HepG2 (cell line): ENCODE measurements around the gene ATAD3C. TPM values are rescaled to one million over a fixed set of nuclear protein-coding genes. Genes with fewer than 3 reads are reported as not detected.

Experiments
- E2F5 ChIP-seq: sonication (generic); formaldehyde crosslinking; conservative IDR thresholded peaks from 2 replicates; pipeline ENCODE4 v1.4.0; 2020; ENCODE audit warnings: missing genetic modification reagents
- EEA1 ChIP-seq: sonication (generic); formaldehyde crosslinking; IDR thresholded peaks from 2 replicates; pipeline ENCODE4 v1.5.1; 2020; ENCODE audit warnings: mild to moderate bottlenecking, missing genetic modification reagents, borderline replicate concordance
- PCBP1 ChIP-seq: fragments of 200-400 bp; formaldehyde crosslinking; IDR thresholded peaks from 2 replicates; pipeline ENCODE4 v1.6.1; 2017; ENCODE audit warnings: mild to moderate bottlenecking, low read depth, low read length, borderline replicate concordance
- PHB2 ChIP-seq: fragments of 450-650 bp; IDR thresholded peaks from 2 replicates; pipeline ENCODE4 v1.6.1; 2018; ENCODE audit not compliant: partially characterized antibody
- PHF21A ChIP-seq: sonication (generic); formaldehyde crosslinking; IDR thresholded peaks from 2 replicates; pipeline ENCODE4 v1.5.0; 2020; ENCODE audit warnings: mild to moderate bottlenecking, missing genetic modification reagents
- TERF1 ChIP-seq: sonication (generic); formaldehyde crosslinking; IDR thresholded peaks from 2 replicates; pipeline ENCODE4 v1.8.0; 2022; ENCODE audit warnings: mild to moderate bottlenecking, missing genetic modification reagents, moderate library complexity
- ZBED4 ChIP-seq: sonication (generic); formaldehyde crosslinking; IDR thresholded peaks from 2 replicates; pipeline ENCODE4 v1.4.0; 2020; ENCODE audit warnings: missing genetic modification reagents, borderline replicate concordance
- ZFP36L2 ChIP-seq: sonication (generic); formaldehyde crosslinking; IDR thresholded peaks from 2 replicates; pipeline ENCODE4 v1.4.0; 2020; ENCODE audit warnings: missing genetic modification reagents
- ZNF101 ChIP-seq: sonication (generic); formaldehyde crosslinking; IDR thresholded peaks from 2 replicates; pipeline ENCODE4 v1.4.0; 2020; ENCODE audit warnings: mild to moderate bottlenecking, low read depth, missing genetic modification reagents, borderline replicate concordance
- ZNF430 ChIP-seq: sonication (generic); formaldehyde crosslinking; IDR thresholded peaks from 2 replicates; pipeline ENCODE4 v1.9.0; 2021; ENCODE audit warnings: mild to moderate bottlenecking, missing genetic modification reagents
- ZNF484 ChIP-seq: sonication (generic); formaldehyde crosslinking; IDR thresholded peaks from 2 replicates; pipeline ENCODE4 v1.5.1; 2020; ENCODE audit warnings: mild to moderate bottlenecking, low read depth, missing genetic modification reagents, borderline replicate concordance
- ZSCAN30 ChIP-seq: sonication (generic); formaldehyde crosslinking; IDR thresholded peaks from 2 replicates; pipeline ENCODE4 v1.5.0; 2020; ENCODE audit warnings: mild to moderate bottlenecking, missing genetic modification reagents
- polyA plus RNA-seq, 8 experiments: library from polyadenylated mRNA; depleted of rRNA in 3 of 8; stranded (reverse) in 7 of 8; unstranded in 1 of 8; fragments of >200 nt; fragmentation: Illumina TruSeq in 4 of 8; extraction: Trizol in 4 of 8; gene quantifications; 2 replicates each; pipeline versions ENCODE4 v1.2.1 to v1.2.3, GENCODE V29; 2011 to 2016; ENCODE audit warnings: low read depth in 4 of 8, missing spikeins in 1 of 8, mixed read lengths in 1 of 8; ENCODE audit not compliant: insufficient read depth in 1 of 8
- total RNA-seq, 5 experiments: library from RNA; depleted of rRNA; stranded (reverse); fragments of >200 nt; fragmentation: Illumina TruSeq; extraction: Trizol; gene quantifications; 2 replicates each; pipeline ENCODE4 v1.2.3, GENCODE V29; 2016; ENCODE audit warnings: low read depth in 1 of 5
- TF ChIP-seq, protein P1 (sequence below): sonication (generic); formaldehyde crosslinking; IDR thresholded peaks from 2 replicates; pipeline ENCODE4 v1.5.0; 2020; ENCODE audit warnings: mild to moderate bottlenecking, missing genetic modification reagents
- TF ChIP-seq, protein P2 (sequence below): sonication (generic); formaldehyde crosslinking; IDR thresholded peaks from 2 replicates; pipeline ENCODE4 v1.8.1; 2022; ENCODE audit warnings: low read depth, mild to moderate bottlenecking, missing genetic modification reagents
- TF ChIP-seq, protein P3 (sequence below): sonication (generic); formaldehyde crosslinking; IDR thresholded peaks from 2 replicates; pipeline ENCODE4 v1.4.0; 2020; ENCODE audit warnings: missing genetic modification reagents

Gene ATAD3C
- total and polyA plus RNA-seq, 2 of the 13 experiments (the other 11 are each of a cell fraction or from before 2014, with no cell fraction given), result 2.4 to 3.2 TPM

DNA sequence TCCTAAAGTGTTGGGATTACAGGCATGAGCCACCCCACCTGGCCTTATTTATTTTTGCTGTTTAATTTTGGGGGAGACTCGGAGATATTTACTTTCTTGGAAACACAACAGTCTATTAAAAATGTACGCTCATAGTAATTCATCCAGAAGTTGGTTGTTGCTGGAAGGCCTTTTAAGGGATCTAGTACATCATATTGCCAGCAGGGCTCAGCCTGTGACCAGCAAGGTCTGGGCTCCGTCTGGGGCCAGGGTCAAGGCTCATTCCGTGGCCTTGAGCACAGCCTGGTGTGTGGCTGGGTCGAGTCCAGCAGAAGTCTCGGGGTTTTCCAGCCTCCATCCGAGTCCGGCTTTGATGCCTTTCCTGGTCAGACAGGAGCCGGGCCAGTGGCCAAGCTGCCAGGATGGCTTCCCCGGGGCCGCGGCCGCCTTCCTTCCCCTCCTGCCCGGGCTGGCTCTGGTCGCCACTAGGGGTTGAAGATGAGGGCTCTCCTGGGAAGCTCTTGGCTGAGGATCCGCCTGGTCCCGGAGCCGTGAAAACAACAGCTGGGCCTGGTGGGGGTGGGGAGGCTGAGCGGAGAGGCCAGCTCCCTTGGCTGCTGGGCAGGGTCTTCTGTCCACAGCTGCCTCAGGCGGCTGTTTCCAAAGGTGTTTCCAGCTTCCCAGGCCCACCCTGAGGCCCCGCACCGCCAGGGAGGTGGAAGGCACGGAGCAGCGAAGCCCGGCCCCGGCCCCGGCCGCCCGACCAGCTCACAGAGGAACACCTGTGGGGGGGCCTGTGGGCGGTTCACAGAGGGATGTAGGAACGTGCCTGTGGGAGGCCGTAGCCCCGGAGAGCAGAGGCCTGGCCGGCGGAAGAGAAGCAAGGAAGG is 19.1 kb upstream of the ATAD3C start (continued):
- TF ChIP-seq ZSCAN30 (CRISPR knock-in tag), result no peak; the same call in 1 of the 2 replicates
- TF ChIP-seq PHF21A (CRISPR knock-in tag), result no peak; the same call in 1 of the 2 replicates
- TF ChIP-seq, protein P1, sequence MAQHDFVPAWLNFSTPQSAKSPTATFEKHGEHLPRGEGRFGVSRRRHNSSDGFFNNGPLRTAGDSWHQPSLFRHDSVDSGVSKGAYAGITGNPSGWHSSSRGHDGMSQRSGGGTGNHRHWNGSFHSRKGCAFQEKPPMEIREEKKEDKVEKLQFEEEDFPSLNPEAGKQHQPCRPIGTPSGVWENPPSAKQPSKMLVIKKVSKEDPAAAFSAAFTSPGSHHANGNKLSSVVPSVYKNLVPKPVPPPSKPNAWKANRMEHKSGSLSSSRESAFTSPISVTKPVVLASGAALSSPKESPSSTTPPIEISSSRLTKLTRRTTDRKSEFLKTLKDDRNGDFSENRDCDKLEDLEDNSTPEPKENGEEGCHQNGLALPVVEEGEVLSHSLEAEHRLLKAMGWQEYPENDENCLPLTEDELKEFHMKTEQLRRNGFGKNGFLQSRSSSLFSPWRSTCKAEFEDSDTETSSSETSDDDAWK (CRISPR knock-in tag), result no peak
- TF ChIP-seq EEA1 (CRISPR knock-in tag), result no peak
- TF ChIP-seq ZFP36L2 (CRISPR knock-in tag), result no peak
- TF ChIP-seq, protein P2, sequence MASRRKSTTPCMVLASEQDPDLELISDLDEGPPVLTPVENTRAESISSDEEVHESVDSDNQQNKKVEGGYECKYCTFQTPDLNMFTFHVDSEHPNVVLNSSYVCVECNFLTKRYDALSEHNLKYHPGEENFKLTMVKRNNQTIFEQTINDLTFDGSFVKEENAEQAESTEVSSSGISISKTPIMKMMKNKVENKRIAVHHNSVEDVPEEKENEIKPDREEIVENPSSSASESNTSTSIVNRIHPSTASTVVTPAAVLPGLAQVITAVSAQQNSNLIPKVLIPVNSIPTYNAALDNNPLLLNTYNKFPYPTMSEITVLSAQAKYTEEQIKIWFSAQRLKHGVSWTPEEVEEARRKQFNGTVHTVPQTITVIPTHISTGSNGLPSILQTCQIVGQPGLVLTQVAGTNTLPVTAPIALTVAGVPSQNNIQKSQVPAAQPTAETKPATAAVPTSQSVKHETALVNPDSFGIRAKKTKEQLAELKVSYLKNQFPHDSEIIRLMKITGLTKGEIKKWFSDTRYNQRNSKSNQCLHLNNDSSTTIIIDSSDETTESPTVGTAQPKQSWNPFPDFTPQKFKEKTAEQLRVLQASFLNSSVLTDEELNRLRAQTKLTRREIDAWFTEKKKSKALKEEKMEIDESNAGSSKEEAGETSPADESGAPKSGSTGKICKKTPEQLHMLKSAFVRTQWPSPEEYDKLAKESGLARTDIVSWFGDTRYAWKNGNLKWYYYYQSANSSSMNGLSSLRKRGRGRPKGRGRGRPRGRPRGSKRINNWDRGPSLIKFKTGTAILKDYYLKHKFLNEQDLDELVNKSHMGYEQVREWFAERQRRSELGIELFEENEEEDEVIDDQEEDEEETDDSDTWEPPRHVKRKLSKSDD (CRISPR knock-in tag), result no peak
- no peak for TF ChIP-seq ZNF430 (CRISPR knock-in tag)
- no peak for TF ChIP-seq TERF1 (CRISPR knock-in tag)
- TF ChIP-seq, protein P3, sequence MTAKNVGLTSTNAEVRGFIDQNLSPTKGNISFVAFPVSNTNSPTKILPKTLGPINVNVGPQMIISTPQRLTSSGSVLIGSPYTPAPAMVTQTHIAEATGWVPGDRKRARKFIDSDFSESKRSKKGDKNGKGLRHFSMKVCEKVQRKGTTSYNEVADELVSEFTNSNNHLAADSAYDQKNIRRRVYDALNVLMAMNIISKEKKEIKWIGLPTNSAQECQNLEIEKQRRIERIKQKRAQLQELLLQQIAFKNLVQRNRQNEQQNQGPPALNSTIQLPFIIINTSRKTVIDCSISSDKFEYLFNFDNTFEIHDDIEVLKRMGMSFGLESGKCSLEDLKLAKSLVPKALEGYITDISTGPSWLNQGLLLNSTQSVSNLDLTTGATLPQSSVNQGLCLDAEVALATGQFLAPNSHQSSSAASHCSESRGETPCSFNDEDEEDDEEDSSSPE (CRISPR knock-in tag), result no peak
- TF ChIP-seq ZBED4 (CRISPR knock-in tag), result 0 out of 2 replicates have a peak, but pooled peaks have one; percentile 26
- no peak for TF ChIP-seq PHB2
- no peak for TF ChIP-seq E2F5 (CRISPR knock-in tag)
- TF ChIP-seq ZNF484, result no peak
- peak; percentile 94 for TF ChIP-seq PCBP1
- no peak for TF ChIP-seq ZNF101 (CRISPR knock-in tag)
